Body of pancreas (tissue), 4 donors: ENCODE measurements around the gene TFDP1. TPM values are rescaled to one million over a fixed set of nuclear protein-coding genes. Genes with fewer than 3 reads are reported as not detected.
"Not testable (repeated sequence)": the region's sequence is repeated elsewhere in the genome, so short reads cannot be mapped to it uniquely, and the experiment has no call there.

Source experiments
- ATAC-seq: fragments of 150-250 bp; one replicate; pipeline ENCODE4 v1.9.1; 2016
- DNase-seq, 4 donors: peaks; one replicate each; pipeline ENCODE4 v3.0.0-alpha.2; 2019
- H3K27ac ChIP-seq, 4 donors: fragments of 200-600 bp; sonication (generic); 1 replicate in 3 of 4; 2 replicates in 1 of 4; pipeline versions ENCODE4 v1.5.1 to v1.6.1; 2016 to 2019; ENCODE audit warnings: mild to moderate bottlenecking in 1 of 4, mixed read lengths in 1 of 4, moderate library complexity in 1 of 4
- H3K27me3 ChIP-seq, 2 donors: fragments of 200-600 bp; sonication (generic); one replicate each; pipeline ENCODE4 v1.6.0; 2016; ENCODE audit warnings: mild to moderate bottlenecking in 1 of 2
- H3K36me3 ChIP-seq, 2 donors: fragments of 200-600 bp; sonication (generic); replicated peaks in 1 of 2; 2 replicates each; pipeline ENCODE4 v1.5.1; 2016; ENCODE audit warnings: low read depth in 2 of 2; ENCODE audit not compliant: insufficient read depth in 1 of 2
- H3K4me1 ChIP-seq: fragments of 200-600 bp; sonication (generic); one replicate; pipeline ENCODE4 v1.6.0; 2016
- H3K4me3 ChIP-seq, 2 donors: fragments of 200-600 bp; sonication (generic); 1 replicate in 1 of 2; 2 replicates in 1 of 2; pipeline ENCODE4 v1.5.1; 2016 to 2019
- H3K9me3 ChIP-seq, 3 donors: fragments of 200-600 bp; sonication (generic); 1 replicate in 2 of 3; 2 replicates in 1 of 3; pipeline ENCODE4 v1.5.1; 2016
- CTCF ChIP-seq, 7 experiments: fragments of 450-650 bp in 4 of 7; fragments of 200-600 bp in 3 of 7; sonication (generic) in 3 of 7; IDR thresholded peaks; one replicate each; pipeline ENCODE4 v1.5.1; 2016 to 2019; ENCODE audit warnings: antibody characterized with exemption in 7 of 7
- POLR2A ChIP-seq, 3 donors: fragments of 450-650 bp; IDR thresholded peaks; one replicate each; pipeline ENCODE4 v1.6.1; 2016; ENCODE audit warnings: antibody characterized with exemption in 3 of 3, mild to moderate bottlenecking in 2 of 3
- WGBS, 2 donors: methylation state at CpG; one replicate each; pipeline ENCODE4 v1.1.5; 2017; 5-methylcytosine and 5-hydroxymethylcytosine counted together
- intact Hi-C: fragments of 100-400 bp; cut with DNase I; formaldehyde crosslinking; loops from one replicate; pipeline ENCODE4 v1.15.1; 2023
- total RNA-seq, 2 donors: library from RNA; depleted of rRNA; stranded (reverse); fragments of >200 nt; gene quantifications; one replicate each; pipeline ENCODE4 v1.1.0, GENCODE V29; 2016

TFDP1 gene
- total RNA-seq, 2 donors from 2014 or later, result 16.5 to 22.8 TPM

GRCh38 chr13:113560645-113561416 lies 23.7 kb upstream of the TFDP1 start:
- intact Hi-C loops, result no loop called here
- Histone ChIP-seq H3K4me3 (no peak overlapping the region), H3K27ac (no peak overlapping the region), H3K9me3 (no peaks in the 10 kb centered on the region), H3K4me1 (no peaks in the 10 kb centered on the region), H3K27me3 (no peaks in the 10 kb centered on the region), H3K36me3 (no peaks in the 10 kb centered on the region)
- no peak for TF ChIP-seq CTCF (IDR thresholded peaks at IDR 0.05)
- no peak for TF ChIP-seq POLR2A (IDR thresholded peaks at IDR 0.05)
- ATAC-seq (no peak), DNase-seq (no peak)
- WGBS, 2 donors, result 77 to 83% methylated on average over 15 to 16 of the region's 18 CpGs

- H3K36me3 ChIP-seq, result no peaks in the 10 kb centered on the region
- intact Hi-C loops, result no loop called here
- 77 to 84% methylated on average over 11 to 19 of the region's 19 CpGs for WGBS, 2 donors
- DNase-seq, result no peak
- H3K4me1 ChIP-seq, result no peaks in the 10 kb centered on the region
- H3K27ac ChIP-seq, result no peak overlapping the region
- no peaks in the 10 kb centered on the region for H3K27me3 ChIP-seq
- ATAC-seq, result no peak
- H3K9me3 ChIP-seq, result no peaks in the 10 kb centered on the region
- no peak overlapping the region for H3K4me3 ChIP-seq
- TF ChIP-seq CTCF (IDR thresholded peaks at IDR 0.05), result no peak
- no peak for TF ChIP-seq POLR2A (IDR thresholded peaks at IDR 0.05)
These were observed 23.0 kb upstream of the TFDP1 start for GRCh38 chr13:113561417-113562084.

- Histone ChIP-seq H3K4me3 (no peak overlapping the region), H3K4me1 (no peaks in the 10 kb centered on the region), H3K27me3 (no peaks in the 10 kb centered on the region), H3K27ac (no peak overlapping the region), H3K36me3 (no peaks in the 10 kb centered on the region), H3K9me3 (no peaks in the 10 kb centered on the region)
- TF ChIP-seq CTCF (IDR thresholded peaks at IDR 0.05) (peak; percentile 16 to 61 (median 39)), POLR2A (IDR thresholded peaks at IDR 0.05) (no peak)
- 20 to 31% methylated on average over 10 to 14 of the region's 14 CpGs for WGBS, 2 donors
- peak in 3 of 4 donors; percentile 36 to 54 (median 46) for DNase-seq
- intact Hi-C loops, result no loop called here
- peak; percentile 38 for ATAC-seq
These were observed 22.3 kb upstream of the TFDP1 start for GRCh38 chr13:113562085-113562749.

GRCh38 chr13:113562844-113563243 lies 21.7 kb upstream of the TFDP1 start:
- ATAC-seq (no peak), DNase-seq (no peak)
- H3K36me3 ChIP-seq, result no peaks in the 10 kb centered on the region
- TF ChIP-seq CTCF (IDR thresholded peaks at IDR 0.05) (no peak), POLR2A (IDR thresholded peaks at IDR 0.05) (no peak)
- H3K4me3 ChIP-seq, result no peak overlapping the region
- no peaks in the 10 kb centered on the region for H3K27me3 ChIP-seq
- H3K9me3 ChIP-seq, result no peaks in the 10 kb centered on the region
- H3K4me1 ChIP-seq, result no peaks in the 10 kb centered on the region
- intact Hi-C loops, result no loop called here
- WGBS, 2 donors, result 50 to 76% methylated on average over 5 to 7 of the region's 7 CpGs
- H3K27ac ChIP-seq, result no peak overlapping the region

GRCh38 chr13:113563511-113563910 lies 21.0 kb upstream of the TFDP1 start:
- ATAC-seq, DNase-seq, H3K4me3 ChIP-seq, H3K9me3 ChIP-seq, intact Hi-C loops, H3K27me3 ChIP-seq, H3K27ac ChIP-seq, H3K36me3 ChIP-seq, H3K4me1 ChIP-seq: not testable (repeated sequence)
- 65 to 100% methylated on average over 2 to 4 of the region's 4 CpGs for WGBS, 2 donors
